NCI-H446 (cell line): ENCODE data around the gene KRTAP5-2.
"Not testable (repeated sequence)": the region's sequence is repeated elsewhere in the genome, so short reads cannot be mapped to it uniquely, and the experiment has no call there.

Source experiments
- DNase-seq, 2 experiments: peaks; one replicate each; lab custom pipeline; 2025; lab: John Stamatoyannopoulos, UW

KRTAP5-2 gene

DNA sequence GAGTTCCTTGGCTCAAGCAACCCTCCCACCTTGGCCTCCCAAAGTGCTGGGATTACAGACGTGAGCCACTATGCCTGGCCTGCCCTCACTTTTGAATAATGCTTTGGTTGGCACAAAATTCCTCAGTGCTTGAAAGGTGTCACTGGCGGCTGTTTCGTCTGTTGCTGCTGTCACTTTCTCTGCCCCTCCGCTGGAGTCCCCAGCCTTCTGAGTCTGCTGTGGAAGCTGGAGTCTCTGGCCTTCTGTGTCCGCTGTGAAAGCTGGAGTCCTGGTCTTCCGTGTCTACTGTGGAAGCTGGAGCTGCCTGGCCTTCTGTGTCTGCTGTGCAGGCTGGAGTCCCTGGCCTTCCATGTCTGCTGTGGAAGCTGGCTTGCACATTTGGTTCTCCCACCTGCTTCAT is 8.1 kb downstream of the KRTAP5-2 start:
- no peak for DNase-seq

DNA sequence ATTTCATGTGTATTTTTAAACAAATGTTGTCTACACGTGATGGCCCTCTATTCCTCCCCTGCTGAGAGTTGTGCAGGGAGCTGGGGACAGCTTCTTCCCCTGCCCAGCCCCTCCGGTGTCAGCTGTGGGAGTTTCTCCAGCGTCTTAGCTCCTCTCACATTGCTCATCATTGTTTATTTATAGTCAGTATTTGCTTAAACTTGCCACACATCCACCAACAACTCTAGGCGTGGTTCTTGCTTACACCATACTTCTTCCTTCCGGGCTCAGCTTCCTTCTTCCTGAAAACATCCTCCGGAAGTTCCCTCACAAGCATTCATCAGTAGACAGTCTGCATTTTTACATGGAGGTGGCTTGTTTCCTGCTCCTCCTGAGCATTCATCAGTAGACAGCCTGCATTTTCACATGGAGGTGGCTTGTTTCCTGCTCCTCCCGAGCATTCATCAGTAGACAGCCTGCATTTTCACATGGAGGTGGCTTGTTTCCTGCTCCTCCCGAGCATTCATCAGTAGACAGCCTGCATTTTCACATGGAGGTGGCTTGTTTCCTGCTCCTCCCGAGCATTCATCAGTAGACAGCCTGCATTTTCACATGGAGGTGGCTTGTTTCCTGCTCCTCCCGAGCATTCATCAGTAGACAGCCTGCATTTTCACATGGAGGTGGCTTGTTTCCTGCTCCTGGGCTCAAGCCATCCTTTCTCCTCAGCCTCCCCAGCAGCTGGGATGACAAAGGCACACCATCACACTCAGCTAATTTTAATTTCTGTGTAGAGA is 8.7 kb downstream of the KRTAP5-2 start:
- not testable (repeated sequence) for DNase-seq

DNA sequence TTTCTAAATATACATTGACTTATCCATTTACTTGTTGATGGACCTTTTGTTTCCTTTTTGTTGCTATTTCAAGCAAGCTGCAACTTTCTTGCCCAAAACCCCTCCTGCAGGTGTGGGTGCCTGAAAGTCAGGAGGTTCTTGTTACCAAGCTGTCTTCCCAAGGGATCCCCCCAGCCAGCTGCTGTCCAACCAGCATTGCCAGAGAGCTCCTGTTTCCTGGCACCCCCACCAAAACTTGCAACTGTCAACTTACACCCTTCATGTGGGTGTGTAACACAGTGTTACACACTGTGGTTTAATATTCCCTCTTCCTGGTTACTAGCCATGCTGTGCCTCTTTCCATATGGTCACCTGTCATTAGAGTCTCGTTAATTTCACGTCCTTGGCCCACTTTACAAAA is 11.4 kb downstream of the KRTAP5-2 start:
- no peak for DNase-seq

DNA sequence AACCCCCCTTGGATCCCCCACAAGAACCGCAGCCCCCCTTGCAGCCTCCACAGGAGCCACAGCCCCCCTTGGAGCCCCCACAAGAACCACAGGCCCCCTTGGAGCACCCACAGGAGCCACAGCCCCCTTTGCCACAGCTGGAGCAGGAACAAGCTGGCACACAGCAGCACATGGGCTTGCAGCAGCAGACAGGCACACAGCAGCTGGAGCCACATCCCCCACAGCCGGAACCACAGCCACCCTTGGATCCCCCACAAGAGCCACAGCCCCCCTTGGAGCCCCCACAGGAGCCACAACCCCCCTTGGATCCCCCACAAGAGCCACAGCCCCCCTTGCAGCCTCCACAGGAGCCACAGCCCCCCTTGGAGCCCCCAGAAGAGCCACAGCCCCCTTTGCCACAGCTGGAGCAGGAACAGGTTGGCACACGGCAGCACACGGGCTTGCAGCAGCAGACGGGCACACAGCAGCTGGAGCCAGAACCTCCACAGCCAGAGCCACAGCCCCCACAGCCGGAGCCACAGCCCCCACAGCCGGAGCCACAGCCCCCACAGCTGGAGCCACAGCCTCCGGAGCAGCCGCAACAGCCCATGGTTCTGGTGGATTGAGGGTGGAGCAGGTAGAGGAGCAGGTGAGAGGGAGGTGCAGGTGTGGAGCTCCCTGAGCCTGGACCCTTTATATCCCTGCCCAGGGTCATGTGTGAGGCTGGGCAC is 13.3 kb downstream of the KRTAP5-2 start, which contains the start of gene KRTAP5-1:
Gene KRTAP5-1 (minus strand): TSS at position 623 of the 710 bp plus-strand sequence. CDS start 34 bp downstream, at position 589.
- DNase-seq = not testable (repeated sequence)

DNA sequence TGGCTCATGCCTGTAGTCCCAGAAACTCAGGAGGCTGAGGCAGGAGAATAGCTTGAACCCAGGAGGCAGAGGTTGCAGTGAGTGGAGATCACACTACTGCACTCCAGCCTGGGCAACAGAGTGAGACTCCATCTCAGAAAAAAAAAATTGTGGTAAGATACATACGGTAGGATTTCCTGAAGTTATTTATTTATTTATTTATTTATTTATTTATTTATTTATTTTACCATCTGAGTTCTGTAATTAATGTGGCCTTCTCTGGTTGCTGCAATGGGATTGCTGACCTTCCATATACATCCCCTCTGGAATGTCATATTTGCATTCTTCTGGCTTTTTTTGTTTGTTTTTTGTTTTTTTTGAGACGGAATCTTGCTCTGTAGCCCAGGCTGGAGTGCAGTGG is 15.2 kb downstream of the KRTAP5-2 start:
- not testable (repeated sequence) for DNase-seq

DNA sequence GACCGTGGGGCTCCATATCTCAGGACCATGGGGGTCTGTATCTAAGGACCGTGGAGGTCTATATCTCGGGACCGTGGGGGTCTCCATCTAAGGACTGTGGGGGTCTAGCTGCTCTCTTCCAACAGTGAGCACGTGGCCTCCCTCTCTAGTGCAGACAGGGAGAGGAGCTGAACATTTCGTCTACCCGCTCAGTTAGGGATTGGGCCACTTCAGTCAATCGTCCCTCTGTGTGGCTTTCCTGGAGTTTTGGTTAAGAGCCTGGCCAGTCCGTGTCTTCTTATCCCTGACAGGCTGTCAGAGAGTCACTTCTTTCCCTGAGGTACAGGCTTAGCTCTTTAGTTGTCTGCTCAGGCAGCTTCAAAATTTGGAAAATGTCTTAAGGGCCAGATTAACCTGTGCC is 16.1 kb downstream of the KRTAP5-2 start:
- DNase-seq = no peak

DNA sequence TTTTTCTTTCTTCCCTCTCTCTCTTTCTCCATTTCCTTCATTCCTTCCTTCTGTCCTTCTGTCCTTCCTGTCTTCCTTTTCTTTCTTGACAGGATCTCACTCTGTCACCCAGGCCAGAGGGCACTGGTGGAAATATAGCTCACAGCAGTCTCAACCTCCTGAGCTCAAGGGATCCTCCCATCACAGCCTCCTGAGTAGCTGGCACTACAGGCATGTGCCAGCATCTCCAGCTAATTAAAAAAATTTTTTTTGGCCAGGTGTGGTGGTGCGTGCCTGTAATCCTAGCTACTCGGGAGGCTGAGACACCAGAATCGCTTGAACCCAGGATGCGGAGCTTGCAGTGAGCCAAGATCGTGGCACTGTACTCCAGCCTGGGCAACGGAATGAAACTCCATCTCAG is 21.3 kb downstream of the KRTAP5-2 start:
- DNase-seq = no peak

DNA sequence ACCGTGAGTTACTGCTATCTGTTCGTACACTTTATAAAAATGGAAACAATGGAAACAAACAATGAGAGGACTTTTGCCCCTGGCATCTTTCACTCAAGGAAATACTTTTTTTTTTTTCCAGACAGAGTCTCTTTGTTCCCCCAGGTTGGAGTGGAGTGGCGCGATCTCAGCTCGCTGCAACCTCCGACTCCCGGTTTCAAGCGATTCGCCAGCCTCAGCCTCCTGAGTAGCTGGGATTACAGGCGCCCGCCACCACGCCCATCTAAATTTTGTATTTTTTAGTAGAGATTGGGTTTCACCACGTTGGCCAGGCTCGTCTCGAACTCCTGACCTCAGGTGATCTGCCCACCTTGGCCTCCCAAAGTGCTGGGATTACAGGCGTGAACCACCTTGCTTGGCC is 22.3 kb downstream of the KRTAP5-2 start:
- DNase-seq = not testable (repeated sequence)

DNA sequence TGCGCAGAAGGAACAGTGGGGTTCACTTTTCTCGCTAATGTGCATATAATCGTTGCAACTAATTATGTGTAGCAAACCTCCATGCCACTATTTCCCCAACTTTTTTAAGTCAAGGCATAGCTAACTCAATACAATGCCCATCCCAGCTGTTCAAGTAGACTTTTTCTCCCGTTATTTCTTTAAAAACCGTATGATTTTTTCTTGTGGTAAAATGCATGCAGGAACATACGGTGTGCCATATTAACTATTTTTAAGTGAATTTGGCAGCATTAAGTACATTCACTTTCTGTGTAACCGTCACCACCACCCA is 23.2 kb downstream of the KRTAP5-2 start:
- no peak for DNase-seq

DNA sequence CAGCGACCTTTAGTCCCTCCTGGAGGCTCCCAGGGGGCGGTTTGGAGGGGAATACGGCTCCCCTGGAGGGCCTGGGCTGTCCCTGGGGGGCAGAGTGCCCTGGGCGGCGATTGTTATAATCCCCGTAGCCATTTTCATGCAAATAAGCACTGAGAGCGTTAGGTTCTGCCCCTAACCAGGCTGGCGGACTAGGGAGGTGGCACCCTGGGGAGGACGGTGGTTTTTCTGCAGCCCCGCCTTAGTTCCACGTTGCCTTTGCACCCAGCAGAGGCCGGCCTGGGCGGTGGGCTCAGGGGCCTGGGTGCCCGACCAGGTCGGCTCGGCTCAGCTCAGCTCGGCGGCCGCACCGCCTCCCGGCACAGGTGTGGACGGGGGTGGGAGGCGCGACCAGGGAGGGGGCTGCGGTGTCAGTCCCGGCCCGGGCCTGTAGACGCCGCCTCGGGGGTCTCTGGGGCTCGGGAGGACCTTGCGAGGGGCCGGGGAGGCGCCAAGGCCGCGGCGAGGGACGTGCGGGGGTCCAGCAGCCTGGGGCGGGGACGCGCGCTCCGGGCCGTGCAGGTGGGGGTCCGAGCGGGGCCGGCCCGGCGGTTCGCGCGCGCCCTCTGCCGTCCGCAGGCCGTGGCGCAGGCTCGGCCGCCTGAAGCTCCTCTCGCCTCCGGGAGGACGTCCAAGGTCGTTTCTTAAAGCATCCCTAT is 23.7 kb downstream of the KRTAP5-2 start:
- peak in 1 of 2 experiments; percentile 48 for DNase-seq

DNA sequence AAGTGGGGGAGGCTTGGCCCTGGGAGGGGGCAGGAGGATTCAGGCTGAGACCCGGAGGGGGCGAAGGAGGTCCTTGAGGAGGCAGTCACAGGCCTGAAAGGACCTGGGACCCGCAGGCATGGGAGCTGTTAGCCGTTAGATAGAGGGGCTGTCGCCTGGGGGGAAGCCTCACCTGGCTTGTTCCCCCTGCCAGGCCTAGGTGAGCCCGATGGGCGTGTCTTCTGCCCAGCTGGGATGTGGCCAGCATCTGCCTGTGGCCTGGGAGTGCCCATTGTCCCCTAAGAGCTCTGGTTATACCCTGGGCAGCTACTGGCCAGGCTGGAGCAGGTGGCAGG is 24.2 kb downstream of the KRTAP5-2 start:
- DNase-seq = peak in 1 of 2 experiments; percentile 37

DNA sequence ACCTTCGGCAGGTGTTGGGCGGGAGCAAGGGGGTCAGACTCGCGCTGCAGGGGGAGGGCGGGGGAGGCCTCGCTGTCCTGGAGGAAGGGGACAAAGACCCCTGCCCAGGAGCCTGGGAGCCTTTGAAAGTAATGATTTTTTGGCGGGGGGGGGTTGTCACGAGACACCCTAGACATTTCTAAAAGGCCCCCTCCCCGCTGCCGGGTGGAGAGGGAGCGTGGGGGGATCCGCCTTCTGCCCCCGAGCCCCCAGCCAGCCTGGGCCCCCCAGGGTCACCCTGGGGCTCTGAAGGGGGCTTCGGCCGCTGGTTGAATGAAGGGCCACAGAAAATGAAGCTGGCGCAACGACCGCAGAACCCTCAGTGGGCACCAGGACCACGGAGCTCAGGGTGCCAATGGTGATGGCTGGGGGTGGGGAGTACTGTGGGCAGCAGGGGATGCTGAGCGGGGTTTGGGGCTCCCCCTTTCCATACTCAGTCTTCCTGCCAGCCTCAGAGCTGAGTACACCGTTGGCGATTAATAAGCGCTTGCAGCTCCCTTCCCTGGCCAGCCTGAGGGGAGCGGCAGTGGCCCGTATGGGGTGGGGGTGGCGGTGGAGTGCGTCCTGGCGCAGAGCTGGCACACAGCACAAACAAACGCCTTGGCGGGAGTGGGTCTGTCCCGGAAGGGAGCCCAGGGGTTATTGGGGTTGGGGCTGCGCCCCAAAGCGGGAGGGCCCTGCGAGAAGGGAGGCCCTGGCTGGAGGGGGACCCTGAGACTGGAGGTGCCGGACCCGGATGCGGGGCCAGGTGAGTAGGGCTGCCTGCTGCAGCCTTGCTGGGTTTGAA is 24.8 kb downstream of the KRTAP5-2 start:
- no peak for DNase-seq

DNA sequence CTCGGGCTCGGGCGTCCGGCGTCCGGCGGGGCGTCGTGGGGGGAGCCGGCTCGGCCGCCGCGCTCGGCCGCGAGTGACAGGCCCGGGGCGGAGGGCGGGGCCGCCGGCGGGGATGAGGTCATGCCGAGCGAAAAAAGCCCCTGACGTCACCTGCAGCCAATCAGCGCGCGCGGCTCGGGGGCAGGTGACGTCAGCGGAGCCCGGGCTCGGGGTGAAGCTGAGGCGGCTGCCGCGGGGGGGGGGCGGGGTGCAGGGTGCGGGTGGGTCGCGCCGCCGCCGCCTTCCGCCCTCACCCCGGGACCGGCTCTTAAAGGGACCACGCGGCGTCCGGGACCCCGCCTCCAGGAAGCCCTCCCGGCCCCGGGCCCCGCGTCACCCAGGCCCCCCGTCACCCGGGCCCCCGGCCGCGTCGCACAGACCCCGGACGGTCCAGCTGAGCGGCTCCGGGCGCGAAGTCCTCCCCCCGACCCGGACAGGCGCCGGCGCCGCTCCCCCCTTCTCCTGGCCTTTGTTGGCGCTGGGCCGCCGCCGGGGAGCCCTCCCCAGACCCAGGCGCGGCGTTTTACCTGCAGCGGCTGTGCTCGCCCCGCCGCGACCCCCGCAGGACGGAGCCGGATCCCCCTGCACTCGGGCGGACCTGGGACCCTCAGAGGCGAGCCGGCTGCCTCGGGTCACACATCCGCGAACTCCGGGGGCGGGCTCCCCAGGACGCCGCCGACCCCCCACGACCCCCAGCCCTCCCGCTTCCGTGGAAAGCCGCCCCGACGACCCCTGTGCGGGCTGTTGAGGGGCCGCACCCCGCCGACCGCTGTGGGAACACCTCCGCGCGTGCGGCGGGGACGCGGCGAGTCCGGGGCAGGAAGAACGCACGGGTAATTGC is 25.7 kb downstream of the KRTAP5-2 start, which contains the start of gene DUSP8:
Gene DUSP8 (minus strand): TSS at position 75 of the 880 bp plus-strand sequence. CDS start 6,445 bp downstream, outside the sequence.
- DNase-seq = peak; percentile 77 to 93

DNA sequence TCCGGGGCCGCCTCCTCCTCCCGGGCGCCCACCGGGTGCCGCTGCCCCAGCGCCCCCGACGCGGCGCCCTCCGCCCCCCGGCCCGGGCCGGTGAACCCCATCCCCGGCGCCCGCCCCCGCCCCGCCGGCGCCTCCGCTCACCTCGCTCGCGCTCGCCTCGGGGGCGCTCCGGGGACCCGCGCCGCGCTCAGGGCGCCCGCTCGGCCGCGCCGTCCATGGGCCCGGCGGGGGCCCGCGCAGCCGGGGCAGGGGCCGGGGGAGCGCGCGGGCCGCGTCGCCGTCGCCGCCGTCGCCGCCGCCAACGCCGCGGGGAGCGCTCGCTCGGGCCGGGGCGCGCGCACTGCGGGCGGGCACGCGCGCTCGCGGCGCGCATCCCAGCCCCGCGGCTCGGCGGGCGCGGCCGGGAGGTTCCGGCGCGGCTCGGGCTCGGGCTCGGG is 26.3 kb downstream of the KRTAP5-2 start:
- no peak for DNase-seq

DNA sequence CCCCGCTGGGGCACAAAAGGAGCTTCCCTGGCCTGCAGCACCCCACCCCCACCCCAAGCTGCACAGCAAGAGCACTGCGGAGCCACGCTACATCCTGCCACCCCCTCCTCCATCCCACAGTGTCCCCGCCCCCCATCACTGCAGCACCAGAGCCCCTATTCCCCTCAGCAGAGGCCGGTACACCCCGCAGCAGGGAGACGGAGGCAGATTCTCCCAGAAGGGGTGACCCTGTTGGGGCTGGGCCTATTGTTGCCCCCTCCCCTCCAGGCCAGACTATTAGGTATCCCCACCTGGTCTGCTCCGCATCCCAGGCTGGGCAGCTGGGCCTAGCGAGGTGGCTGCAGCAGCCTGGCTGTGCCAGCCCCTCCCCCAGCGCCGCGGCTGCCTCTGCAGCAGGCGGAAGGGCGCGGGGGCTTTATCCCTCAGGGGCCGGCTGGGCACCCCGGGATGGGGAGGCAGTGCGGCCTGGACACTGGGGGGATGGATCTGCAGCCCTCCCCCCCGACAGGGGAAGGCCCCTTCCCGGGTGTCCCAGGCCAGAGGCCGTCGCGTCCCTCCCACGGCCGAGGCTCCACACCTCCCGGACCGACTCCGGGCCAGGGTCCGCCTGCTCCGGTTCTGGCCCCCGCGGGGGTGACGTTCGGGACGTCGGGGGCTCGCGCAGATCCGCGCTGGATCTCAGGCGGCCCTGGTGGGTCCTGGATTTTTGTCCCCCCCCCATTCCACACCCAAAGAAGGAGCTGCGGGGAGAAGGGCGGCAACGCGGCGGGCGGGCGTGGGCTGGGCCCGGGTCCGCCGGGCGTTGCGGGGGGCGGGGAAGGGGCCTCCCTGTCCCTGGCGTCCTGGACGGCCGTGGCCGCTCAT is 27.0 kb downstream of the KRTAP5-2 start:
- DNase-seq = peak in 1 of 2 experiments; percentile 21

DNA sequence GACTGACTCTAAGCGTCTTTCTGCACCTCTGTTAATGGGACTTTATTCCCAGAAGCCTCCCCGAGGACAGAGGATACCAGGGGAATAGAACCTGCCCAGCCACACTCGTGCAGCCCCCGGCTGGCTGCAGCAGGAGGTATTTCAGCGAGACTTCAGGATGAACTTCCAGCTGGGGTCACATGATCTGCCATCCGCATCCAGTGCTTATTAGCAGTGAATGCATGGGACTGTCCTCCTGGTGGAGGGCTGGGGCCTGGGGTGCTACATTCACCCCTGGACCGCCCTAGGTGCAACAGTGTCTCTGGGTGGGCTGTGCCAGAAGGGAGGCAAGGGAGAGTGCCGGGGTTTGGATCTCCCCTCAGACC is 27.6 kb downstream of the KRTAP5-2 start:
- no peak for DNase-seq

DNA sequence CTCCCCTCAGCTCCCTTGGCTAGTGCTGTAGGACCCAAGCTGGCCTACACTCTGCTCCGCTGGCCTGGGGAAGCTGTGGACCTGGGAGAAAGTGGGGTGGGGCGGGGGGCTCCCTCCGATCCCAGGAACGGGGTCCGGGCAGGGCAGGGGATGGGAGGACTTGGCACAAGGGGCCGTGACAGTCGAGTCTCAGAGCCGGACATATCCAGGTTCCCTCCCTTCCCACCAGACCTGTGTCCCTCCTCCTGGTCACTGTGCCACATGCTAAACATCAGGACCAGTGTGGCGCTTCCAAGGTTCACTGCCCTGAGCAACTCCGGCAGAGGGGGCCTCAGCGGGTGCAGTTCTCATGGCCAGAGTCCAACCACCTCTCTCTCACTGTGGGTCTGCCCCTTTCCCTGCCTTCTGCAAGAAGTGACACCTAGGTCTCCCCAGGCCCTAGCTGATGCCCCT is 28.1 kb downstream of the KRTAP5-2 start:
- DNase-seq = no peak

DNA sequence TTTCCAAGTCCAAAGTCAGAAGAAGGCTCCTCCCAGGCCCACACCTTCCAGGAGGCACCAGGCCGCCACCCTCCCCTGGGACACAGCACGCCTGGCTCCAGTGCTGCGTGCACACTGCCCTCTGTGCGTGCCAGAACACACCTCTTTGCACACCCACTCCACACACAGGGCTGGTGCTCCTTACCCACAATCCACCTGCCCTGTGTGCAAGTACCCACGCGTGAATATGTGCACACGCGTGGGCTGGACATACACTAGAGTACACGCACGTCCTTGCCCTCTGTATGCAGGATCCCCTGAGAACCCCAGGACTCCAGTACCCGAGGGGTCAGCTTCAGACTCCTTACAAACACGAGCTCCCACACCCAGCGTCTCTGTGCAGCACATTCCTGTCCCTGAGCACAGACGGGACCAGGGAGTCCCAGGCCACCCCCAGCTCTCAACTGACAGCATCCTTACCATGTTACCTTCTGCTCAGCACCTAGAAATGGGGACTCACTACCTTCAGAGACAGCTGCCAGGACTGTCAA is 28.8 kb downstream of the KRTAP5-2 start:
- DNase-seq = no peak

DNA sequence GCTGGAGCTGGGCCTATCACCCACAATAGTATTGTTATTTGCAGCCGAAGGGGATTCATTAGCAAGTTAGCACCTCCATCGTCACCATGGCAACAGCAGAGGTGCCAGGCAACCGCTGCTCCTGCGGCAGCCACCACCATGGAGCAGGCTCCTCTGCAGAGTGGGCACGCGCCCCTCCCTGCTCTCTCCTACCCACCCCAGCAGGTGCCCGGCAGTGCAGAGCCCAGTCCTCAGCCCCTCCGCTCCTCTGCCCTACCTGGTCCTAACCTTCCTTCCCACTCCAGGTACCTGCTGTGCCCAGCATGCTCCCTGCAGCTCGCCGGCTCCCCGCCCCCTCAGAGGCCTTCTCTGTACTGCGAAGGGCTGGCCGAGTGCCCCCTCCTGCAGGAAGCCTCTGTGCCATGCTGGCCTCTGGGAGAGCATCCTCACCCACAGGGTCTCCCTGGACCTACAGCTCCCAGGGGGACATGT is 29.6 kb downstream of the KRTAP5-2 start:
- DNase-seq = no peak

DNA sequence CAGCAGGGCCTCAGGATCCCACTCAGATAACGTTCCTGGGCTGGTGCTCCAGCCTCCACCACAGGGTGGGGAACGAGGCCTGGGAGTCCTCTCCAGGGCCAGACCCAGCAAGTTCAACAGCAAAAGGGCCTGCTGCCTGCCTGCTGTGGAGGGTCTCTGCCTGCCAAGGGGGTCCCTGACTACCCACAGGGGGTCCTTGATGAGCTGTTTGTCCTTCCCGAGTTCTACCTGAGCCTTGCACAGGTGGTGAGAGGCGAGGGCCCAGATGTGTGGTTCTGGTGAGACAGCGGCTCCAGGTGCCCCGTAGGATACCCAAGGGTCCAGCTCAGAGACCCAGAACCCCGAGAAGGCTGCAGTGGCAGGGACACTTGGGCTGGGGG is 30.4 kb downstream of the KRTAP5-2 start:
- no peak for DNase-seq
